ENCODE data around the gene RAMP3. TPM values are rescaled to one million over a fixed set of nuclear protein-coding genes. Genes with fewer than 3 reads are reported as not detected.

The RAMP3 gene
- total RNA-seq, 2 donors from 2014 or later, result 45.5 to 54.1 TPM

DNA sequence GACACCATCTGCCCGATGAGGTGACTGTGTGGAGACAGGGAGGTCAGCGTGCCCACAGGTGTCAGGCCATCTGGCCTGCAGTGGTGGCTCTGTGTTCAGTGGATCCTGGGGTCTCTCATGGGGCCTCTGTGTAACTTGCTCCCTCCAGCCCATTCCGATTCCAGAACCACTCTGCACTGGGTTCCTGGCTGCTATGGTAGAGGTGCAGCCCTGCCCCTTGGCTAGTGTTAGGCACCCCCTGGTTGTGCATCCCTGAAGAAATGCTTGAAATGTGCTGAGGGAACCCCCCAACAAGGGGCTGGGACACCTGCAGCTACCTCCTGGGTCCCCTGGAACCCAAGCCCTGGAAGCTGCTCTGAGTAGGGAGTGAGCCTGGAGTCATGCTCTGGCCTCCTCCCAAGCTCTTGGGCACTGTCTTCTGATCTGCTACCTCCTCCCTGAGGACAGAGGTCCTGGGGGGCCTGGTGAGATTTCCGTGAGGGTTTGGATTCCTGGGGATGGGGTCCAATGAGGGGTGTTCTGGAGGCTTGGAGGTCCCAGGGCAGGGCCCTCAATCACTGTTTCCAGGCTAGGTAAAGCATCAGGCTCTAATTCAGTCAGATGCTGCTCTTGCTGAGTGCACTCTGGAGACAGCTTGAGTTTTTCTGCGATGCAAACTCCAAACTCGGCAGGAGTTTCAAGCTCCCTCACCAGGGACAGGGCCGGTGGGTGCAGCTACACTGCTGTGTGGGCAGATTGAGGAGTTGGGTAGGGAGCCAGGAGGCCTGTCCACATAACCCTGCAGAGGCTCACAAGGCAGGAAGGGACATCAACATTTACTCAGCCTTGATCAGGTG is 27.7 kb downstream of the RAMP3 start:
- intact Hi-C loops (cut with DNase I), result no loop called here
- no peak for DNase-seq (ENCODE audit: low spot score)

DNA sequence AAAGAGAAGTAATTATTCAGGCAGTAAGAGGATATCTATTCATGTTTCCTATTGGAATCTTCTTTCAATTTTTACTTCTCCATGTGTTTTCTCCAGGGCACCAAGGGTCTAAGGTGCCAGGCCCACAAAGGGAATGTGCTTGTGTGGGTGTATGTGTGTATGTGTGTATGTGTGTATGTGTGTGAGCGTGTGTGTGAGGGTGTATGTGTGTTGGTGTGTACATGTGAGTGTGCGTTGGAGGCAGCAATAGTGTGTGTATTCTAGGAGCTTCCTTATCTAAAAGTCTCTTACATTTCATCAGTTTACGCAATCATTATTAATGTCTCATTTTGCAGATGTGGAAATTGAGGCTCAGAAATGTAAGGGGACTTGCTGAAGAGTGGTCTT is 28.3 kb downstream of the RAMP3 start:
- intact Hi-C loops (cut with DNase I), result no loop called here
- DNase-seq (ENCODE audit: low spot score), result no peak

DNA sequence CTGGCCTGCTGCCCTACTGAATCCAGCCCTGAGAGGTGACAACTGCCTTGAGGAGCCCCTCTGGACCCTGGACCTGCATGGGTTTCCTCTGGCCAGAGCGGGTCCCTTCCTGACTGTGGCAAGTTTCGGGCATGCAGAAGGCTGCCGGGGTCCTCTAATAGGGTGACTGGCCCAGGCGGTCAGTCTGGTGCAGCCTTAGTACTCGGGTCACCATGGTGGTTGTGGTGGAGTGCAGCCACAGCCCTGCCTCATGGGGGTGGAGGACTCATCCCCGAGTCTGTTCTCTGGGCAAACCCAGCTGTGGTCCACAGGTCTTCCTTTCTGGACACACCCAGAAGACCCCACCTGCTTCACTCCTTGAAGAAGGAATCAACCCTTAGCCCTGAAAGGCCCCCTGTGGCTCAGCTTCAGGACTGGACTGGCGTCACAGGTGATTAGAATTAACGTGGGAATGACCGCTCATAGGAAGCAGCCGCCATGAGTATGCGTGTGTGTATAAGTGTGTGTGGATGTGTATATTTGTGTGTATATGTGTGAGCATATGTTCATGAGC is 28.7 kb downstream of the RAMP3 start:
- intact Hi-C loops (cut with DNase I), result no loop called here
- no peak for DNase-seq (ENCODE audit: low spot score)

DNA sequence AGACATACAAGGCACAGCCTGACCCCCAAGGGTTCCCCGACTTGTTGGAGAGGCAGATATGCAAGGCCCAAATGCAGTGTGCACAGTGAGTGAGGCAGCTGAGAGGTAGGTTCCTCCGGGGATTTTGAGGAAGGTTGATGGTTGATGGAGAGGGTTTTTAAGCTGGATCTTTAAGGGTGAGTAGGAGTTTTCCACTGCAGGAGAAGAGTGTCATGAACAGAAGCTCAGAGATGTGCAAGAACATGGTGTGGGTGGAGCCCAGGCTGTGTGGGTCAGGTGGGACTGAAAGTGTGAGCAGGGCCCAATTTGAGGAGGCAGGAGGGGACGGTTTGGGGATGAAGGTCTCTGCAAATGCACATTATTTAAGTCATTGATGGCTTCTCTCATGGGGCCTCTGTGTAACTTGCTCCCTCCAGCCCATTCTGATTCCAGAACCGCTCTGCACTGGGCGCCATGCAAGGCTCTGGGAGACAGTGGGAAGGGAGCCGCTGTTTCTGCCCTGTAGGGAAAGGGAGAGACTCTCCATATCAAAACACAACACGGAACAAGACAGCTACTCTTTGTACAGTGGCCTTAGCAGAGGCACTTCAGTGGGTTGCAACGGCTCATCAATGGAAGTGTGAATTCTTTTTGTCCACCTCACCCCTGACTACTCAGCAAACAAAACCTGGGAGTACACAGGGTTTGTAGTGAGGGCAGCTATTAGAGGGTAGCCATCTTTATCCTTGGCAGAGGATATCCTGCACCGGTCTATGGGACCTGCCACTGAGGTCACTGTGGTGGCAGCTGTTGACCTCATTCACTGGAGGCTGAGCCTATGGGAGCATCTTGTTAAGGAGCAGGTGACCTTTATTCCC is 29.7 kb downstream of the RAMP3 start:
- intact Hi-C loops (cut with DNase I), result no loop called here
- DNase-seq (ENCODE audit: low spot score), result no peak

DNA sequence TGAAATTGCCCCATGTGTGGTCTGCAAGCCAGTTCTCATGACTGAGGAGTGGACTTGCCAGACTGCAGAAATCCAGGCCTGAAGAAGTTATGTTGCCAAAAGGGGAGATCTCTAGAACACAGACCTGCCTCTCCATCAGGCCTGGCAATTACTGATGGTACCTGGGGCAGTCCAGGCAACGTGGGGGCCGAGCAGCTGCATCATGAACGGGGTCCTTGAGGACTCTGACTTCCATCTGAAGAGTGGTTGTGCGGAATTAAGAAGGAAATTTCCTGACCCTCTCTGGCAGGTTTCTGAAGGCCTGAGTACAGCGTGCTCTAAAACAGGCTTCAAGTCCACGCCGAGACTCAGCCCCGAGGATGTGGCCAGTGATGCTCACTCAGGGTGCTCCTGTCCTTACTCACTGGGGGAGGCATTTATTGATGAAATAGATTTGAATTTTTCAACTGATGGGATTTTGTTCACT is 30.4 kb downstream of the RAMP3 start:
- DNase-seq (ENCODE audit: low spot score), result no peak
- intact Hi-C loops (cut with DNase I), result no loop called here

DNA sequence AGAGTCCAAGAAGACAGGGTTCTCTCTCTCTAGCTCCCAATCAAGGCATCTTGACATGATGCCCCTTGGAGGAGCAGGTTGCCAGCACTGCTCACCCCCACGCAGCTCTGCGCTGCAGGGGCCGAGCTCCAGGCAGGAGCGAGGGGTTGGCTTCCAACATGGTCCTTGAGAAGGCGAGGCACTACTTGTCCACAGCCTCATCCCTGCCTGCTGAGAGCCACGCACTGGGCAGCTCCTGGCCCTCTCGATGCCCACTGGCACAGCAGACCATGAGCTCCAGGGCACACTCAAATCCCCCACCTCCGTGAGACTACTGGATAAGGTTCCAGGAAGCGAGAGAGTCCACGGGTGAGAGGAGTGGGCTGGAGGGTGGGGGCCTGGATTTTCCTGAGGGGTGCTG is 31.1 kb downstream of the RAMP3 start:
- no peak for DNase-seq (ENCODE audit: low spot score)
- intact Hi-C loops (cut with DNase I), result no loop called here

DNA sequence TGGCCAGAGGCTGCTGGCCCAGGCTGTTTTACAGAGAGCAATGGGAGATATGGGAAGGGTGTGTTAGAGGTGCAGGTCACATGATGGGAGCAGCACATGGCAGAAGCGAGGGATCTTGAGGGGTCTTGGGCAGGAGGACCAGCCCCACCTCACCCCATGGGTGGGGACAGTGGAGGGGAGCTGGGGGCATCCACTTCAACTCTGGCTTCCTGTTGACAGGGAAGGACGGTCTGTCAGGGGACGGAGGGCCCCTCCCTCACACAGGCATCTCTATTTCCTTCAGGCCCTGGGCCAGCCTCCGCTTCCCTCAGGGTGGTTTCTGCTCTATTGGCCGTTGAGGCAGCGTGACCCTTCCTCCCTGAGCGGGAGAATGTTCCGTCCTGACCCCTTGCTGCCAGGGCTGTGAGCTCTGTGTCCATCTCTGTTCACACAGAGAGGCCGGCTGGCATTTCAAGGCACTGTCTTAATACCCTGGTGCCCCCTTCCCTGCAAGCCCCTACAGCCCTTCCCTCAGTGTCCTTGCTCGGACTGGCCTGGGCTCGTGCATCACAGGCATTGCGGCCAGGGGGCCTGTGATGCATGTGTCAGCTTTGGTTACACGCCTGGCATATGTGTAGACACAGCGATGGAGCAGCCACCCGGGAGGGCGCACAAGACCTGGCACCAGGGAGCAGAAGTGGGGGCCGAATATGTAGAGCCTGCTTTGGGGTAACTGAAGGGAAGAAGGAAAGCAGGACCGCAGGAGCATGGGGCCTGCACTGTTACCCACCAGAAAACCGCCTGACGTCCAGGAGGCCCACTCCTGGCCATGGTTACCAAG is 31.8 kb downstream of the RAMP3 start:
- intact Hi-C loops (cut with DNase I), result no loop called here

DNA sequence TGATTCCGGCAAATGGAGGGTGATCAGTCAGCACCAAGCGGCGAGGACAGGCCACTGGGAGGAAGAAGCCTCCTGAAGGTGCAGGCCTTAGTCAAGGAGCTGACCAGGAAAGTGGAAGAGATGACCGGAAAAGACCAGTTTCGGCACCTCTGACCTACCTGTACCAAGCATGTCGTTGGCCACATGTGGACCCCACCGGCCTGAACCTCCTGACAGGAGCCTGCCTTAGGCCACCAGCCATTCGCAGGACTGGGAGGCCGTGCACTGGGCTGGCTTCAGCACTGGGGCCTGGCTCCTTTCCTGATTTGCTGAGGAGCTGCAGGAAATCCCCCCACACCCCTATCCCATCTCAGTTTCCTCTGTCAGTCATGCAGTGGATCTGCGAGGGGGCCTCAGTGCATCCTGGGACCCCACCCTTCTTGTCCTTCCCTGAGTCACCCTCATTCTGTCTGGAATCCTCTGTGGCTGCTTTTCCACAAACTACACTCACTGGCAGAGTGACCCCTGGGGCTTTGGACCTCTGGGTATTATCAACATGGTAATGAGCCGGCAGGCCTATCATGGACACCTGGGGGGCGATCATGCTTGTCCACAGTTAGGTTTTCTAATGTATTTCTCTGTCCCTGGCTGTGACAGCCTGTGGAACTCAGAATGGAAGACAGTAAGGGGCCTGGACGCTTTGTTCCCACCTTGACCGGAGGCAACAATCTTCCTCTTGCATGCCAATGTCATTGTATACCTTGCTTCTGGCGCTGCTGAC is 33.0 kb downstream of the RAMP3 start:
- intact Hi-C loops (cut with DNase I), result no loop called here
- DNase-seq (ENCODE audit: low spot score), result no peak

More for the DNA sequence above, 31.8 kb downstream of the RAMP3 start:
- no peak for DNase-seq (ENCODE audit: low spot score)

DNA sequence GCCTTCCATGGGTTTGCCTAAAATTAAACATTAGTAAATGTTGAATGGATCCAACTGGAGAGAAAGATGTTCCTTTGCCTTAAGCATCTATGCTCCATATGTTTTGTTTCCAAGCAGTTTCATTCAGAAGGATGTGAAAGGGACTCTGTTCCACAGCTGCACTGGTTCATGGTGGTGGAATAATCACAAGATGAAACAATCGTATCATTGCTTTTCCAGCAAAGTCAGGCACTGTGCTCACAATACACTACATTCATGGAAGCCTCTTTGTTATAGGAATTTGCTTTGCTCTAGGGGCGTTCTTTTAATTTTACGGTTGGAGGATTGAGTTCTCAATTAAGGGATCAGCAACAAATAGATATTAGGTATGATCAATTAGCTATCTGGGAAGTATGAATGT is 33.8 kb downstream of the RAMP3 start:
- no peak for DNase-seq (ENCODE audit: low spot score)
- intact Hi-C loops (cut with DNase I), result no loop called here

DNA sequence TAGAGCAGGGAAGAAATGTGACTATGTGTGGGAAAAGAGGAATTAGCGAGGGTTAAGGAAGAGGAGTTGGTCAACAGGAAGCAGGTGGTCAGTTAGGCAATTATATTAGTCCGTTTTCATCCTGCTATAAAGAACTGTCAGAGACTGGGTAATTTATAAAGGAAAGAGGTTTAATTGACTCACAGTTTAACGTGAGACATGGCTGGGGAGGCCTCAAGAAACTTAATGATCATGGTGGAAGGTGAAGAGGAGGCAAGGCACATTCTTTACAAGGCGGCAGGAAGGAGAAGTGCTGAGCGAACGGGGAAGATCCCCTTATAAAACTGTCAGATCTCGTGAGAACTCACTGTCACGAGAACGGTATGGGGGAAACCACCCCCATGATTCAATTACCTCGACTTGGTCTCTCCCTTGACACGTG is 35.0 kb downstream of the RAMP3 start:
- DNase-seq (ENCODE audit: low spot score), result no peak
- intact Hi-C loops (cut with DNase I), result no loop called here

DNA sequence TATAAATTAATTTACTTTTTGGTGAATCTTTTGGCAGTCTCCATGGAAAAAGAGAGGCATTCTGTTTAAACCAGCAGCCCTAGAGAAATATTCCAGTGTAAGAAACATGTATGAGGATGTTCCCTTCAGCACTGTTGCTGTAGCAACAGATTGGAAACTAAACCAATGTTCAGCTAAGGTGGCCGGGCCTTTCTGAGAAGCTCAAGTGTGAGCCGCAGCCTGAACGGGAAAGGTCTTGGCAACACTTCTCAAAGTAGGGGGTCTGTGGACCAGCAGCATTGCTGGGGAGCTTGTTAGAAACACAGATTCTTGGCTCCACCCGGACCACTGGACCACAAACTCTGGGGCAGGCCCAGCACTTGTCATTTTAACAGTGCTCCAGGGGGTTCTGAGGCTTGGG is 36.2 kb downstream of the RAMP3 start:
- intact Hi-C loops (cut with DNase I), result no loop called here

DNA sequence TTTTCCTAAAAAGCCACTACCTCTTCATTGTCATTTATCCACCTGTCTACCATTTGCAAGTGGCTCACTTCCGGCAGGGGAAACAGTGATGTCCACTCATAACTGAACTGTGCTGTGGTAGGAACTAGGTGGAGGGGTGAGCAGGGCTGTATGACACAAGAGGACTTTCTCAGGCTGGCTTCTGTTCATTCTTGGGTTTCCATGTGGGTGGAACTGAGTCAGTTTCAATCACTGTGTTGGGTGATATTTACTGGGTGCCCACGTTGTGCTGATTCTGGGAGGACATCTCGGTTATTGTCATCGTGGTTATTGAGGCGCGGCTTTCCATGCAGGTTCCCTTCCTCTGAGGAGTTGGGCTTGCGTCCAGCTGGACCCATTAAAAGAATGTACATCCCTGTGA is 38.8 kb downstream of the RAMP3 start:
- no peak for DNase-seq (ENCODE audit: low spot score)
- intact Hi-C loops (cut with DNase I), result no loop called here

More for the DNA sequence above, 36.2 kb downstream of the RAMP3 start:
- DNase-seq (ENCODE audit: low spot score), result no peak

DNA sequence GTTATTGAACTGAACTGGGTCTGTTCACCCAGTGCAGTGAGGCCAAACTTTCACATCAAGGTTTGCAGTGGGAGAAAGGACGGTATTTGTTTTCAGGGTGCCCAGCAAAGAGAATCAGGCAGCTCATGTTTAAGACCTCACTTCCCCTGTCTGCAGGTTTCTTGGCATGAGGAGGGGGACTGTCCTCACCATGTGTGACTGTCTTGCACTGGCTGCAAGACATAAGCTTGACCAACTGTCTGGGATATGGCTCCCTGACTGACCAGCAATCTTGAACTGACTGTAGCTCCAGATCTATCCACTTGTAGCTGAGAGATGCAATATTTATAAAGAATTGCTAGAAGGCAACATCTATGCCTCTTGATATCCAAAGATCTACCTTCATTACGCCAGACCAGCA is 39.9 kb downstream of the RAMP3 start:
- intact Hi-C loops (cut with DNase I), result no loop called here
- no peak for DNase-seq (ENCODE audit: low spot score)

DNA sequence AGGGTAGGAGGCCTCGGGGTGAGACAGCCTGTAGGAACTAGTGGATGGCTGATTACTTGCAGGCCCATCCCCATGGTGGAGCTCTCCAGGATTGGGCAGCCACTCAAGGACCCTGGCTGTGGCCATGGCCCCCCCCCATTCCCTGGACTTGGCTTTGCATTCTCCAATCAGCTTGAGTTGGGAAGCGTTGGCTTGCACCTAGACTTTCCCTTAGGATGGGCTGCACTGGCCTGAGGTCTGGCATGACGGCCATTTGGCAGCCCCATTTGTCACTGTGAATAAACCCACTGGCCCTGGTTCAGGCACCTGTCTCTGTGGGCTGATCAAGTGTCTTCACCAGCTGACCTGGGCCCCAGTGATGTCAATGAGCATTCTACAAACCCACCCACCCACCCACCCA is 41.4 kb downstream of the RAMP3 start:
- intact Hi-C loops (cut with DNase I), result no loop called here
- DNase-seq (ENCODE audit: low spot score), result no peak

DNA sequence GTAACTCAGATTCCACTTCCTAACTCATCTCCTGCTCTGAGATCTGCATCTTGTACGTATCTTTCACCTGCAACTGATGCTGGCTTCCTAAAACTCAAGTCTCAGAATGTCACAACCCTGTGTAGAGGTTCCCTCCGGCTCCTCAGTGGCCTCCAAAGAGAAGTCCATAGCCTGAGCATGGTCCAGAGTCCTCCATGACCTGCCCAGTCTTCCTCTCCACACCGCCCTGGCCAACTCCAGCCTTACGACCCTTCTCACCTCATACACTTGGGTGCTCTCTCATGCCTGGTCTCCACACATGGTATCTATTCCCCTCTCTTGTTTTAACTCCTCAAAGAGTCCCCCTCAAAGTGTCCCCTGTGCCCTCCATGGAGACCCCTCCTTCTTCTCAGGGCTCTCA is 41.9 kb downstream of the RAMP3 start:
- DNase-seq (ENCODE audit: low spot score), result no peak
- intact Hi-C loops (cut with DNase I), result no loop called here

DNA sequence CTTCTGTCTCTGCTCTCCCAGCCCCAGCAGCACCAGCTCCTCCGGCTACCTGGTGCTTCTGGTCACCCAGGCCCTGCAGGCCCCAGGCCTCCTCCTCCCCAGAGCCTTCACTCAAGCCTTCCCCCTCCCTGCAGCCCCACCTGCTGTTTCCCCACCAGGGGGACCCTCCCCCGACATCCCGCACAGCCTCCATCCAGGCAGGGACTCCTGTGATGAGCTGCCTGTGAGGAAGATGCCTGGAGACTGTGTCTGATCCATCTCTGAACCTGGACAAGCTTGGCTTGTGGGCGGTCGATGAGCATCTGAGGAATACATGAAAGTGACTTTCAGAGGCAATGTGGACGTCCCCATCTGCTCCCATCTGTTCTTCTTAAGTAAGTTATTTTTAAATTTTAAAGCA is 45.0 kb downstream of the RAMP3 start:
- intact Hi-C loops (cut with DNase I), result no loop called here
- DNase-seq (ENCODE audit: low spot score), result no peak

DNA sequence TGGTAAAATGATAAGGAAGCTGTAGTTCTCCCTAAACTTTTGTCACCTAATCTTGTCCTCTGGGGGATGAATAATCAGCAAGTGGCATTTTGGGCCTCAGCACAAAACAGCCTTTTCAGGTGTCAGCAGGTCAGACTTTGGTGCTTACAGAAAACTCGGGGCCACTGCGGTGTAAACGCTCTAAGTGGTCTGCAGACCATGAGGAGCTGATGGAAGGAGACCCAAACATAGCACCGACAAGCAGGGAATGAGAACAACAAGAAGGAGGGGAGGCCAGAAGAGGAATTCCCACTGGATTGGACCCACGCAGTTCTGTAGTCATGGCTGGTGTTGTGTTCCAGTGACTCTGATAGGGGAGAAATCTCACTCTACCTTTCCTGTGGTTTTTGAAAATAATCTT is 45.4 kb downstream of the RAMP3 start:
- no peak for DNase-seq (ENCODE audit: low spot score)
- intact Hi-C loops (cut with DNase I), result no loop called here

DNA sequence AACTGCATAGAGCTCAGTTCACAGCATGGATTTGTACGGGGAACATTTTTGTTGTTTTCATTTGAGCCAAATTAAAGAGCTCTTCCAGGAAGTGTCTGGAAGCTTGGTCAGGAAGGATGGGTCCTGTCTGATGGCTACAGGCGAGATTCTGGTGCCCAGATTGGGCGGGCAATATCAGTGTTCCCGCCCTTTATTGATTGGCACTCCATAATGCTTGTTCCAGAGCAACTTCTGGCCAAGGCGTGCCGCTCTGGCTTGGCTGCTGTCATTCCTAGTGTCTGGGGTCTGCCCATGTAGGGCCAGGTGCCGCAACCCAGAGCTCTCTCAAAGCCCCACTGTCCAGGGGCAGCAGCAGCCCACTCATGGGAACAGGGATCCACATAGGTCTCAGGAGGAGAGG is 45.9 kb downstream of the RAMP3 start:
- intact Hi-C loops (cut with DNase I), result no loop called here
- no peak for DNase-seq (ENCODE audit: low spot score)

DNA sequence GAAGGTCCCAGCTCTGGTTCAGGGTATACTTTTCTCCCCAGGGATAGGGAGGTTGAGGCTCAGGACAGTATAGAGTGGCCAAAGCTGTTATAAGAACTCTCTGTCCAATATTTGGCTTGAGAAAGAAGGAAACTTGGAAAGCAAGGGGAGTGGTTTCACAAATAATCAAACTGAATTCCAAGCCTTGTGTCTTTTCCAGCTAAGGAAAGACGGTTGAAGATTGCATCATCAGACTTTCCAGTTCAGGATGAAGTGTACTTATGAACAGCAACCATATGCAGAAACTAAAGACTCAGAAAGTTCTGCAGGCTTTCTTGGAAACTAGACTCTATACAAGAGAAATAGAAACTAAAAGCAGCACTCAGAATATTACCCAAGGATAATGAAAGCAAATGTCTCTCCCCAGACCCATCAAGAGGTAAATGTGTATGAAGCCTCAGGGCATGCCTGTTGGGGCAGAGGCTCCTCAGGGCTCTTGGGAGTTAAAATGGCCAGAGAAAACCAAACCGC is 46.4 kb downstream of the RAMP3 start:
- no peak for DNase-seq (ENCODE audit: low spot score)
- intact Hi-C loops (cut with DNase I), result no loop called here

Measured in posterior vena cava (tissue), 2 donors.